ENCODE data around the gene SNX25.

GRCh38 chr4:185209031-185209851, at the start of gene SNX25:
- TF ChIP-seq CTCF (IDR thresholded peaks at IDR 0.05) (no peak), POLR2A (IDR thresholded peaks at IDR 0.05) (peak; percentile 68 to 89), POLR2AphosphoS5 (IDR thresholded peaks at IDR 0.05; ENCODE audit: insufficient read depth in 1 of 2, low read depth in 1 of 2) (peak; percentile 16 to 62)

Data from vagina (tissue), 2 donors.